PC-3 (cell line): Measurements from ENCODE around the gene TEAD1. TPM values are rescaled to one million over a fixed set of nuclear protein-coding genes. Genes with fewer than 3 reads are reported as not detected.

Source experiments
- ATAC-seq: fragments of 200-7000 bp; cut with Tn5 transposase; 2 replicates; pipeline ENCODE4 v1.9.1; 2020; ENCODE audit warnings: mild to moderate bottlenecking, moderate library complexity
- BruUV-seq: library from RNA; stranded (reverse); fragments of 400-500 nt; replicated peaks from 2 replicates; lab custom pipeline; 2021; lab: Mats Ljungman, UMichigan
- CTCF ChIA-PET: fragments of 300-600 bp; sonication (Branson Sonifier 250); formaldehyde crosslinking; loops from one replicate; lab custom pipeline; 2022; ENCODE audit warnings: antibody characterized with exemption; lab: Charles Lee
- POLR2A ChIA-PET: fragments of 300-600 bp; sonication (Branson Sonifier 250); formaldehyde crosslinking; loops from one replicate; lab custom pipeline; 2022; ENCODE audit warnings: antibody characterized with exemption; ENCODE audit not compliant: unreplicated experiment; lab: Charles Lee
- DNase-seq: peaks from one replicate; pipeline ENCODE4 v3.0.0-alpha.2; 2015
- H2AFZ ChIP-seq: fragments of 300-600 bp; sonication (generic); 2 replicates; pipeline ENCODE4 v1.6.0; 2016; ENCODE audit warnings: antibody characterized with exemption, low read length
- H3F3A ChIP-seq: fragments of 300-600 bp; sonication (generic); one replicate; pipeline ENCODE4 v1.6.0; 2017; ENCODE audit warnings: antibody characterized with exemption, low read length, control low read depth, mild to moderate bottlenecking; ENCODE audit not compliant: unreplicated experiment
- H3K27ac ChIP-seq: fragments of 300-600 bp; sonication (generic); 2 replicates; pipeline ENCODE4 v1.5.1; 2016; ENCODE audit warnings: mild to moderate bottlenecking, low read length
- H3K27me3 ChIP-seq: fragments of 300-600 bp; sonication (generic); 2 replicates; pipeline ENCODE4 v1.6.1; 2016; ENCODE audit warnings: low read length, mixed read lengths
- H3K36me3 ChIP-seq: fragments of 300-600 bp; sonication (generic); 2 replicates; pipeline ENCODE4 v1.6.1; 2016; ENCODE audit warnings: low read depth, mixed run types, low read length, mixed read lengths
- H3K4me1 ChIP-seq: fragments of 300-600 bp; sonication (generic); 2 replicates; pipeline ENCODE4 v1.5.1; 2016; ENCODE audit warnings: low read length; ENCODE audit not compliant: insufficient read depth
- H3K4me2 ChIP-seq: fragments of 300-600 bp; sonication (generic); 2 replicates; pipeline ENCODE4 v1.6.0; 2016; ENCODE audit warnings: low read length
- H3K4me3 ChIP-seq: fragments of 300-600 bp; sonication (generic); 2 replicates; pipeline ENCODE4 v1.5.1; 2016; ENCODE audit warnings: mild to moderate bottlenecking, low read length, mixed read lengths
- H3K79me2 ChIP-seq: fragments of 300-600 bp; sonication (generic); 2 replicates; pipeline ENCODE4 v1.6.1; 2017; ENCODE audit warnings: low read length, mixed read lengths
- H3K9ac ChIP-seq: fragments of 300-600 bp; sonication (generic); 2 replicates; pipeline ENCODE4 v1.6.0; 2016; ENCODE audit warnings: mild to moderate bottlenecking, low read length
- H3K9me2 ChIP-seq: fragments of 300-600 bp; sonication (generic); replicated peaks from 2 replicates; pipeline ENCODE4 v1.6.1; 2016; ENCODE audit warnings: mixed run types, low read length, mixed read lengths
- H3K9me3 ChIP-seq: fragments of 300-600 bp; sonication (generic); 2 replicates; pipeline ENCODE4 v1.6.1; 2016; ENCODE audit warnings: low read length, mixed read lengths
- H4K20me1 ChIP-seq: fragments of 300-600 bp; sonication (generic); 2 replicates; pipeline ENCODE4 v1.6.1; 2016; ENCODE audit warnings: low read length, mixed read lengths
- CTCF ChIP-seq: fragments of 300-600 bp; sonication (generic); conservative IDR thresholded peaks from 2 replicates; pipeline ENCODE4 v1.5.1; 2017; ENCODE audit warnings: antibody characterized with exemption, low read depth, mild to moderate bottlenecking, low read length
- EZH2 ChIP-seq: fragments of 300-600 bp; sonication (generic); IDR thresholded peaks from one replicate; pipeline ENCODE4 v1.6.1; 2017; ENCODE audit warnings: antibody characterized with exemption, mild to moderate bottlenecking, low read length; ENCODE audit not compliant: unreplicated experiment
- EZH2phosphoT487 ChIP-seq: fragments of 300-600 bp; sonication (generic); IDR thresholded peaks from 2 replicates; pipeline ENCODE4 v1.6.1; 2018; ENCODE audit warnings: mild to moderate bottlenecking, antibody characterized with exemption, low read length, borderline replicate concordance
- intact Hi-C: fragments of 100-400 bp; cut with micrococcal nuclease; formaldehyde crosslinking; loops from 2 replicates; pipeline ENCODE4 v1.9.0; 2023
- total RNA-seq: library from RNA; depleted of rRNA; stranded (reverse); fragments of >200 nt; gene quantifications from 2 replicates; pipeline ENCODE4 v1.2.3, GENCODE V29; 2014

Gene TEAD1
- total RNA-seq, 1 experiment from 2014 or later = 70.2 TPM

GRCh38 chr11:12674936-12675696 lies 895 bp downstream of the TEAD1 start:
- no peak for TF ChIP-seq EZH2
- no peak for TF ChIP-seq EZH2phosphoT487
- TF ChIP-seq CTCF = no peak
- ATAC-seq = peak; percentile 1
- no peaks in the 10 kb centered on the region for H3K9me3 ChIP-seq
- peaks cover 35% of the 10 kb centered on the region for H4K20me1 ChIP-seq
- no peaks in the 10 kb centered on the region; the same call in 1 of the 2 replicates for H3K36me3 ChIP-seq
- BruUV-seq = no TSS peak
- no peaks in the 10 kb centered on the region for H3K27me3 ChIP-seq
- peak overlapping the region; percentile 96 for H3K4me2 ChIP-seq
- no peak for DNase-seq
- POLR2A ChIA-PET = no interaction called here
- H3K9ac ChIP-seq = peak overlapping the region; percentile 90
- H3F3A ChIP-seq = no peaks in the 10 kb centered on the region
- CTCF ChIA-PET = no interaction called here
- H2AFZ ChIP-seq = no peak overlapping the region
- H3K27ac ChIP-seq = peak overlapping the region; percentile 46
- intact Hi-C loops = loop anchor here (1.0 to 5.0 kb wide), 5 partner anchors 18 to 388 kb away; no protein-coding TSS in a partner anchor
- no peaks in the 10 kb centered on the region for H3K9me2 ChIP-seq
- H3K4me3 ChIP-seq = peak overlapping the region; percentile 97
- H3K79me2 ChIP-seq = peaks cover 51% of the 10 kb centered on the region
- peaks cover 37% of the 10 kb centered on the region for H3K4me1 ChIP-seq

- Histone ChIP-seq H2AFZ (no peak overlapping the region), H3K4me1 (peaks cover 41% of the 10 kb centered on the region), H4K20me1 (peaks cover 40% of the 10 kb centered on the region), H3K36me3 (peaks cover 5% of the 10 kb centered on the region; the same call in 1 of the 2 replicates), H3K79me2 (peaks cover 61% of the 10 kb centered on the region), H3K9me2 (no peaks in the 10 kb centered on the region), H3K4me2 (peak overlapping the region; percentile 96), H3K27ac (peak overlapping the region; percentile 46), H3K4me3 (peak overlapping the region; percentile 97), H3F3A (no peaks in the 10 kb centered on the region), H3K9me3 (no peaks in the 10 kb centered on the region), H3K9ac (peak overlapping the region; percentile 90), H3K27me3 (no peaks in the 10 kb centered on the region)
- TSS peak; percentile 11 for BruUV-seq
- CTCF ChIA-PET = no interaction called here
- ATAC-seq (no peak), DNase-seq (peak; percentile 42)
- no peak for TF ChIP-seq EZH2
- no peak for TF ChIP-seq EZH2phosphoT487
- intact Hi-C loops = loop anchor here (1.0 to 5.0 kb wide), 3 partner anchors 47 to 389 kb away; no protein-coding TSS in a partner anchor
- POLR2A ChIA-PET = interaction anchor here (0.8 kb wide), 1 partner anchor 18 kb away, joined by 6 read pairs; no protein-coding TSS in a partner anchor
Measured at GRCh38 chr11:12675951-12676711, 1.9 kb downstream of the TEAD1 start.

- Histone ChIP-seq H4K20me1 (peaks cover 40% of the 10 kb centered on the region), H3K27ac (peak overlapping the region; percentile 46; the same call in 1 of the 2 replicates), H3F3A (no peaks in the 10 kb centered on the region), H3K36me3 (peaks cover 10% of the 10 kb centered on the region; the same call in 1 of the 2 replicates), H3K4me1 (peaks cover 41% of the 10 kb centered on the region), H3K4me3 (peak overlapping the region; percentile 97), H3K9me3 (no peaks in the 10 kb centered on the region), H3K4me2 (peak overlapping the region; percentile 96), H2AFZ (no peak overlapping the region), H3K9ac (peak overlapping the region; percentile 90), H3K79me2 (peaks cover 71% of the 10 kb centered on the region), H3K9me2 (no peaks in the 10 kb centered on the region), H3K27me3 (no peaks in the 10 kb centered on the region)
- ATAC-seq (no peak), DNase-seq (no peak)
- ChIA-PET POLR2A (interaction anchor here (0.8 kb wide), 1 partner anchor 17 kb away, joined by 6 read pairs; no protein-coding TSS in a partner anchor), CTCF (no interaction called here)
- BruUV-seq = no TSS peak
- intact Hi-C loops = loop anchor here (5.0 kb wide), 1 partner anchor 390 kb away; no protein-coding TSS in a partner anchor
- TF ChIP-seq EZH2phosphoT487 = no peak
Measured at GRCh38 chr11:12677131-12677530, 2.9 kb downstream of the TEAD1 start.
